ENCODE data around the gene ABCC2.
"Not testable (repeated sequence)": the region's sequence is repeated elsewhere in the genome, so short reads cannot be mapped to it uniquely, and the experiment has no call there.

The ABCC2 gene

DNA sequence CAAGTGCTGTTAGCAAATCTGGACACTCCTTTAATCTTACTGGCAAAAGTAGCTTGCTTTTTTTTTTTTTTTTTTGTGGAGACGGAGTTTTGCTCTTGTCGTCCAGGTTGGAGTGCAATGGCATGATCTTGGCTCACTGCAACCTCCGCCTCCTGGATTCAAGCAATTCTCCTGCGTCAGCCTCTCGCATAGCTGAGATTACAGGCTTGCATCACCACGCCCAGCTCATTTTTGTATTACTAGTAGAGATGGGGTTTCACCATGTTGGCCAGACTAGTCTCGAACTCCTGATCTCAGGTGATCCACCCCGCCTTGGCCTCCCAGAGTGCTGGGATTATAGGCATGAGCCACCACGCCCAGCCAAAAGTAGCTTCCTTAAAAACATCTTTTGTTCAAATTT lies 112.6 kb downstream of the ABCC2 start:
- DNase-seq (ENCODE audit: low read depth in 2 of 2) = not testable (repeated sequence)

DNA sequence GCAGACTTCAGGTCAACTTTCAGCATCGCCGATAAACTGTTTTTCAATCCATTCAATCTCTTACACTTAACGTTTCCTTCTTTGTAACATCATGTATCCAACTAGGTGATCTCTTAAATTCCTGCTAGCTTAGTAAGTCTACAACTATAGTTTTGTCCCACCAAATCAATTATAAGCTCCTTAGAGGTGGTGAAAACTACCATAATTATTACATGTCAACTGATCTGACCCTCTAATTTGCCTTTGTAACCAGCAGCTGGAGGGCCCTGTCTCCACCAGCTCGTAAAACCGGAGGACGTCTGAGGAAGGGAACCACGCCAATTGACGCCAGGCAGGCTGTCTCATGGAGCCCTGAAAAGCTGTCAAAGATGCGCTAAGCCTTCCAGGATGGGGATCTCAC lies 113.4 kb downstream of the ABCC2 start:
- DNase-seq (ENCODE audit: low read depth in 2 of 2) = no peak
